ENCODE results near the gene TP53RK.

Gene TP53RK

DNA sequence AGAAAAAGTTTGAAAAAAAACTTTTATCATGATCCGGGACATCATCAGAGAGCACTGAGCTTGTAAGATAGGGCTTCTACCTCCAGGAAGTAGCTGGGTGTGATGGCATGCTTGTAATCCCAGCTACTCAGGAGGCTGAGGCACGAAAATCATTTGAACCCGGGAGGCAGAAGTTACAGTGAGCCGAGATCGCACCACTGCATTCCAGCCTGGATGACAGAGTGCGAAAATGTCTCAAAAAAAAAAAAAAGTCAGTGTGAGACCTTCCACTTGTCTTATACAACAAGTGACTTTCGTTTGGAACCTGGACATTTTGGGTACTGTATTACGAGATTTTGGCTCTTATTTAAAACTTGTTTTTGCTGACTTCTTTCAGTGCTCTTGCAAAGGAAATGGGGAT lies 32.1 kb downstream of the TP53RK start:
- no peak for DNase-seq

DNA sequence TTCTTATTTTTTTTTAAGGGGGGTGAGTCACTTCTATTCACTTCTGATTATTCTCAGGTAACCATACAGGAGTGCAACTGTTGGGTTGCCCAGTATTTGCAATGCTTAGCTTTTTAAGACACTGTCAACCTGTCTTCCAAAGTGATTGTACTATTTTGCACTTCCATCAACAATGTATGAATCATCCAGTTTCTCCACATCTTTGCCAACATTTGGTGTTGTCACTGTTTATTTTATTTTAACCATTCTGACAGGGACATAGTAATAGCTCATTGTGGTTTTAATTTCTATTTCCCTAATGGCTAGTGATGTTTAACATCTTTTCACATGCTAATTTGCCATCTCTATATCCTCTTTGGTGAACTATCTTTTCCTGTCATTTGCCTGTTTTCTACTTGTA lies 36.5 kb downstream of the TP53RK start:
- DNase-seq = no peak

DNA sequence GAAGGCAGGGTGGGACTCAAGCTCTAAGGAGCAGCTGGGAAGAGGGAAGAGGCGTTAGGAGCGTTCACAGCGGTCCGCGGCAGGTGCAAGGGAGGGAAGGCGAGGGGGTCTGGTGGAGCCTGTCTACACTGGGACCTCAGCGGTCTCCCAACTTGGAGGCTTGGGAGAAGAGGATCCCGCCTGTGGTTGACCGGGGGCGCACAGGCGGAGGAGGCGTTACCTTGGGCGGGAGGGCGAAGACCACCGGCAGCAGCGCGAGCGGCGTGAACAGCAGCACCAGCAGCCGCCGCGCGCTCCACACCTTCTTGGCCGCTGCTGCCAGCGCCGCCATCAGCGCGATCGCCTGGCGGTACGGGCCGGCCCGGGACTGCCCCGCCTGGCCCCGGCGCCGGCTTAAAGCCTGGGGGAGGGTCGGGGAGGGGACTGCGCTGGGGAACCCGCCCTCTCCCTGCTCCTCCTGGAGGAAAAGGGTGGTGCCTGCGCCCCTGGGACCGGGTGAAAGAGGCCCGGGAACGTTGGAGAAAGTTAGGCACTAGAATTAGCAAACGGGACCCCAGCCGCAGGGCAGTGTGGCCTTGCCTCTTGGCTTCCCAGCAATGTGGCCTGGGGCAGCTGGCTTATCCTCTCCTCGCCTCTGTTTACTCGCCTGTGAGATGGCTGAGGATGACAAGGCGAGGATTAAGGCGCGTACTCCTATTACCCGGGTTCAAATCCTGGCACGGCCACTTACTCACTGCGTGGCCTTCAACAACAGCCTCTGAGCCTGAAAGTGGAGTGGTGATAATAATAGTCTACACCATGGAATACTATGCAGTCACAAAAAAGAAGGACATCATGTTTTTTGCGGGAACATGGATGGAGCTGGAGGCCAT lies 37.9 kb downstream of the TP53RK start, which contains the start of gene SLC13A3:
Gene SLC13A3 (minus strand): TSS at position 369 of the 872 bp plus-strand sequence. CDS start 38 bp downstream, at position 331.
- DNase-seq = no peak

DNA sequence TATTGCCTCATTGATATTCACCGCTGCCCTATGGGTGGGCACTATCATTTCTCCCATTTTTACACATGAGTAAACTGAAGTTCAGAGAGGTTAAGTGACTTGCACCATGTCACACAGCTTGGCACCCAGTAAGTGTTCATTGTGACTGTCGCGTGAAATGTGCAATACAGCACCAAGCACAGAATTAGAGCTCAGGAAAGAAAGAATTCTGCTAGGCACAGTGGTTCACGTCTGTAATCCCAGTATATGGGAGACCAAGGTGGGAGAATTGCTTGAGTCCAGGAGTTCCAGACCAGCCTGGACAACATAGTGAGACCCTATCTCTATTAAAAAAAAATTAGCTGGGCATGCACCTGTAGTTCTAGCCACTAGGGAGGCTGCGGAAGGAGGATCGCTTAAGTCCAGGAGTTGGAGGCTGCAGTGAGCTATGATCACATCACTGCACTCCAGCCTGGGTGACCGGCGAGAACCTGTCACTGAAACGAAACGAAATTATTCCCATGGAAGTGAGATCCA lies 38.6 kb downstream of the TP53RK start:
- no peak for DNase-seq

GRCh38 chr20:46649965-46650542 lies 39.2 kb downstream of the TP53RK start:
- no peak for DNase-seq

DNA sequence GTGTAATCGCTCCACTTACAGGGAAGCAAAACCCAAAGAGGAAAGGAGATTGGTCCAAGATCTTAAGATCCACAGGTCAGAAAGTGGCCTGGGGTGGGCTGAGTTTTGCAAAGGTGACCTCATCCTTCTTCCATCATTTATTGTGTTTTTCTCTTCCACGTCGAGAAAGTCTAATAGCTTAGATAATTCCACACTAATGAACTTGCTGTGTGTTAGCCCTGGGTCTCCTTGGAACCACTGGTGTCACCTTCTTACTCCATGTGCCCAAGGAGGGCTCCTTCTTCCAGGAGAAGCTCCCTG lies 39.6 kb downstream of the TP53RK start:
- no peak for DNase-seq

GRCh38 chr20:46648903-46649649 lies 40.2 kb downstream of the TP53RK start:
- no peak for DNase-seq

GRCh38 chr20:46647469-46647868 lies 41.8 kb downstream of the TP53RK start:
- no peak for DNase-seq

- DNase-seq = no peak
These were observed 42.4 kb downstream of the TP53RK start for GRCh38 chr20:46646659-46647380.

- no peak for DNase-seq
These were observed 43.1 kb downstream of the TP53RK start for GRCh38 chr20:46646122-46646521.

DNA sequence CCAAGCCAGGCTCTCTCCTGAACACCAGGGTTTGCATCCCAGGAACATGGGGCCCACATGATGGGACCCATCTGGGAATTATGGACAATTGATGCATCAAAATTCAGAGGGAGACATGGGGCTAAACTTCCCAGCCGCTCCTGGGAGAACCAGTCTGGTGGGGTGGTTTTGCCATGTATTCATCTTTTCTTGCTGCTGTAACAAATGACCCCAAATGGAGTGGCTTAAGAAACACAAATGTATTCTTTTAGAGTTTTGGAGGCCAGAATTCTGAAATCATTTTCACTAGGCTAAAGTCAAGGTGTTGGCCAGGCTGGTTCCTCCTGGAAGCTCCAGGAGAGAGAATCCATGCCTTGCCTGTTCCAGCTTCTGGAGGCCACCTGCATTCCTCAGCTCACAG lies 44.5 kb downstream of the TP53RK start:
- DNase-seq = no peak

DNA sequence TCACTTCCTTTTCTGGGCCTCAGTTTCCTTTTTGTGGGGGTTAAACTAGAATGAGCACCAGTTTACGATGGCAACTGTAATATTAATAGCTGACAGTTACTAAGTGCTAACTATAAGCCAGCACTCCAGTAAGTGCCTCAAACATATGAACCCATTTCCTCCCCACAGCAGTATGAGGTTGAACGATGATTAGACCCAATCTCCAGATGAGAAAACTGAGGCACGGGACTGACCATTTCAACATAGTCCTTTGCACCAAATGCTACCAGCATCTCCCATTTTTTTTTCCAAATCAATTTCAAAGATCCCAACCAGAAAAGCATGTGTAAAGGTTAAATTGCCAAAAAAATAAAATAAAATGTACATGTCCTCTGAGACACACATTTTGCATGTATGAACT lies 45.1 kb downstream of the TP53RK start:
- DNase-seq = no peak

DNA sequence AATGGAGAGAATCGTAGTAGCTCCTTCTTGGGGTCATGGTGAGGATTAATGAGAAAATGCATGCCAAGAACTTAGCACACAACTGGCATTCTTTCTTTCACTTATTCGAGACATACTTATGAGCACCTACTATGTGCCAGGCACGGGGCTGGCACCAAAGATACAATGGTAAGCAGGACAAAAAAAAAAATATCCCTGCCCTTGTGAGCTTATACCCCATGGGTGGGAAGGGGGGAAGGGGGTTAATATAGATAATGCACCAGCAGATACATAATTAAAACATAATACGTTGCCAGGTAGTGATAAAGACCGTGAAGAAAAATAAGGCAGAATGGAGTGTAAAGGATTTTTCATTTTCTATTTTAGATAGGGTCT lies 46.3 kb downstream of the TP53RK start:
- no peak for DNase-seq

DNA sequence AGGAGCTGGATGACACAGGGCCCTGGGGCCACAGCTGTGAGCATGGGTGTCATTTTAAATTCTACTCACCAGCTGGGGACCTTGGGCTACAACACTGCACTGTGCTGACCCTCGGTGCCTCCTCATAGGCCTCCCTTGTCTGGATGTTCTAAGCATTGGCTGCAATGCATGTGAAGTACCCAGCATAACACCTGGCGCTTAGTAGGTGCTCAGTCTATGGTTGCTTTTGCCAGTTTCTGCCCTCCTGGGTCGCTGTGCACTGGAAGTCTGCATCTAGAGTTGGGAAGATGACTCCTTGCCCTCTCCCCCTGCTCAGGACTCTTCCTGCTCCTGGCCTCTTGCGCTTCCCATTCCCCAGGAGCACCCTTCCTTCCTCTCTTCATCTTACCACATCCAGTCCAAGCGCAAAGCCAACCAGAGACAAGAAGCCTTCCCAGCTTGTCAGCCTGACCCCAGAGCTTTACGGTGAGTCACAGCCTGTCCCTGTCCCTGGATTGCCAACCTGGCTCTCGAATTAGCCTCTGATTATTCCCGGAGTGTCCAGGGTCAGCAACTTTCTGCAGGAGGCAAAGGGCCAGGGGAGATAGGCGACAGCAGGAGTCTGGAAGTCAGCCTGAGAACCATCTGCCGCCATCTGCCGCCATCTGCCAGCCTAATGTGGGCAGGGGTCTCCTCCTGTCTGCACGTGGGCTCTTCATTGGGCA lies 46.8 kb downstream of the TP53RK start:
- DNase-seq = no peak

DNA sequence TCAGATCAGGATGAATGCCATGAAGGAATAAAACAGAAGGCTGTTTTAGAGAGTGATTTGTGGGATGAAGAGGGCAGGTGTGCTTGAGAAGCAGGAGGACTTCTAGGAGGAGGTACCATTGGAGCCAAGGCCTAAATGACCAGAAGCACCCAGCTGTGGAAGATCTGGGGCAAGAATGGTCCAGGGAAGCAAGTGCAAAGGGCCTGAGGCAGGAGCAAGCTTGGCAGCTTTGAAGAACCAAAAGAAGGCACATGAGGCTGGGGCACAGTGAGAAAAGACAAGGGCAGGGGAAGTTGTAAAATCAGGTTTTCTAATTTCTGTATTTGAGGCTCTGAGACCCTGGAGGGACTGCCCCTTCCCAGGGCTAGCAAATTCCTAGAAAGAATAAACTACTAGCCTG lies 47.8 kb downstream of the TP53RK start:
- DNase-seq = no peak

DNA sequence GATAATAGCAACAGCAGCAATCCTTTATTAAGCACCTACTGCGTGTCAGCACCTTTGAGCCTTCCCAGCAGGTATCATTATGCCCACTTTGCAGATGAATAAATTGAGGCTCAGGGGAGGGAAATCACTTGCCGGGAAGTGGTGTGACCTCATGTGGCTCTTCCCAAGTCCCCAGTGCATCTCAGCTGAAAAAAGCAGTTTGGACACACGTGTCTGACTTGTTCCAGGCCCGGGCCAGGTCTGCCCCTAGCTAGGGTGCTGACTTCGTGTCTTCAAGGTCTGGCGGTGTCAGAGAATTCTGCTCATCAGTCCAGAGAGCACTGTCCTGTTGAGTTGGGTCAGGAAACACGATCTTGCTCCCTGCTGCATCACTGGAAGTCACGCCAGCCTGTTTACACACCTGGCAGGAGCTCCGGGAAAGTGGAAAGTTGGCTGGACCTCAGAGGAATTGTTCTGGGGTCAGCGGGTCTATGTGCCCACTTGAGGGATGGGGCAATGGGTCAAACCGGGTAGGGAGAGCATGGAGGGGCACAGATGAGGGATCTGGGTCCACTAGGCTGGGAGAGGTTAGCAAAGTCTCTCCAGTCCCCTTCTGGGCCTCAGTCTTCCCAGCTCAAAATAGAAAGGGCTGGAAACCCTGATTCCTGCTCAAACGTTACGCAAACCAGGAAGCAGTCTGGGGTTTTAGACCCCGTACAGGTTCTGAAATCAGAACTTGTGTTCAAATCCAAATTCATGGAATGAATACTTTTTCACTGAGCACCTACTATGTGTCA lies 48.5 kb downstream of the TP53RK start:
- DNase-seq = no peak

DNA sequence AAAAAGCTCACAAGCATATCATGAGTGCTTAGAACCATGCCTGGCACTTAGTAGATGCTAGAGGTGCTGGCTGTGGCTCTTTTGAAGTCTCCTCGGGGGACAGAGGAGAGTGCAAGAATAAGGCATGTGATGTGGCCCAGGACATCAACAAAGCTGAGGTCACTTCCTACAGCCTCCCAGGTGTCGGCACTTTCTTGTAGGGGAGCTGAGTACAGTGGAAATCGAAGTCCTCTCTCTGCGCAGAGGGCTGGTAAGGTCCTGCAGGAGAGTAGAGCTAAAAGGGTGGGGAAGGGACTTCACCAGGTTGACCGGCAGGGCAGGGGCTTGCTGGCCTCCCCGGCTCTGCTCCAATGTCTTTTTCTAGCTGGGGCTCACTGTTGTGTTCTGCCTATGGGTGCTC lies 49.2 kb downstream of the TP53RK start:
- DNase-seq = no peak

DNA sequence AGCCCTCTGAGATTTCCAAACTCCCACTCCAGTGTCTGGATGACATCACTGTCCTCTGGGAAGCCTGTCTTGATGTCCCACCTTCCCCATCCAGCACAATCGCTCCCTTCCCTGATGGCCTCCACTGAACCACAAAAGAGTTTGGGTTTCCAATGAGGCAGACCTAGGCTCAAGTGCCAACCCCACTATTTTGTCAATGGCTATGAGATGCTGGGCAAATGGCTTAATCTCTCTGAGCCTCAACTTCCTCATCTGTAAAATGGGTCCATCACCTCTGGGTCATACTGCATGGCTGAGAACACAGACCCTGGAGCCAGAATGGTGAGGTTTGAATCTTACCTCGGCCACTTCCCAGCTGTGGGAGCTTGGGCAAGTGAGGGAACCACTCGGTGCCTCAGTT lies 49.7 kb downstream of the TP53RK start:
- no peak for DNase-seq

GRCh38 chr20:46638898-46639274 lies 50.4 kb downstream of the TP53RK start:
- DNase-seq = no peak

- no peak for DNase-seq
These were observed 50.9 kb downstream of the TP53RK start for GRCh38 chr20:46638134-46638897.

Data from activated CD4-positive, alpha-beta T cell treated with anti-CD3 and anti-CD28 coated beads for 1 hour (primary cell).